ENCODE data around the gene PLPP6.

Gene PLPP6

DNA sequence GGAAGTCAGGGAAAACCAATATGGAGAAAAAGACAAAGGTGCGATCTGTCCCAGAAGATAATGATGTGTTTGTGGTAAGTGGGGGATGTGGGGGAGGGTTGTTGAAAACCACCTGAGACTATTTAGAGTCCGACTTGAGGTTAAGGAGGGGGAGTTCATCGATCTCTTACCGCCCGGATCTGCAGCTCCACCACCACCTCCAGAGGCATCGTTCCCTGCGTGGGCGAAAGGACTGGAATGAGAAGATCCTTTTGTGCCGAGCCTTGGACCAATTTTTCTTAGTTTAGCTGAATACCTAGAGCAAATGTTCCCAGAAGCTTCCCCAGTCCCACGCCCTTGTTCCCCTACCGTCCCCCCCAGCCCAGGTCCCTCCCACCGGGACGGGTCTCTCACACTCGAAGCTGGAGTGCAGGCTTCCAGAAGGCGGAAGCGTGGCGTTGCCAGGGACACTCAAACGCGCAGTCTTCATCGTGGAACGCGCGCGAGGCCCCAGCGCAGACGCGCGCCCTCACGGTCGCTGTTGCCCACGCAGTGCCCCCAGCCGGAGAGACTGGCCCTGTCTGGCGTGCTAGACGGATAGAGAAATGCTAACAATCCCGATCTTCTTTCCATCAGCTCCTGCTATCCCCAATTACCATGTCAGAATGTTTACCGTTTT is 4.1 kb downstream of the PLPP6 start, which contains the start of gene SPATA6L:
TSS of gene SPATA6L (minus strand) at position 439 of the 658 bp plus-strand sequence. CDS start at position 209, 230 bp downstream.
- TF ChIP-seq, protein P1, sequence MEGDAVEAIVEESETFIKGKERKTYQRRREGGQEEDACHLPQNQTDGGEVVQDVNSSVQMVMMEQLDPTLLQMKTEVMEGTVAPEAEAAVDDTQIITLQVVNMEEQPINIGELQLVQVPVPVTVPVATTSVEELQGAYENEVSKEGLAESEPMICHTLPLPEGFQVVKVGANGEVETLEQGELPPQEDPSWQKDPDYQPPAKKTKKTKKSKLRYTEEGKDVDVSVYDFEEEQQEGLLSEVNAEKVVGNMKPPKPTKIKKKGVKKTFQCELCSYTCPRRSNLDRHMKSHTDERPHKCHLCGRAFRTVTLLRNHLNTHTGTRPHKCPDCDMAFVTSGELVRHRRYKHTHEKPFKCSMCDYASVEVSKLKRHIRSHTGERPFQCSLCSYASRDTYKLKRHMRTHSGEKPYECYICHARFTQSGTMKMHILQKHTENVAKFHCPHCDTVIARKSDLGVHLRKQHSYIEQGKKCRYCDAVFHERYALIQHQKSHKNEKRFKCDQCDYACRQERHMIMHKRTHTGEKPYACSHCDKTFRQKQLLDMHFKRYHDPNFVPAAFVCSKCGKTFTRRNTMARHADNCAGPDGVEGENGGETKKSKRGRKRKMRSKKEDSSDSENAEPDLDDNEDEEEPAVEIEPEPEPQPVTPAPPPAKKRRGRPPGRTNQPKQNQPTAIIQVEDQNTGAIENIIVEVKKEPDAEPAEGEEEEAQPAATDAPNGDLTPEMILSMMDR (IDR thresholded peaks at IDR 0.05; ENCODE audit: borderline replicate concordance, control extremely low read depth, extremely low read depth, insufficient read depth, missing control alignments): no peak
- DNase-seq (ENCODE audit: low spot score): peak; percentile 62
- in situ Hi-C loops (cut with MboI; ENCODE audit: low sequenced_read_pairs, unreplicated experiment): no loop called here

DNA sequence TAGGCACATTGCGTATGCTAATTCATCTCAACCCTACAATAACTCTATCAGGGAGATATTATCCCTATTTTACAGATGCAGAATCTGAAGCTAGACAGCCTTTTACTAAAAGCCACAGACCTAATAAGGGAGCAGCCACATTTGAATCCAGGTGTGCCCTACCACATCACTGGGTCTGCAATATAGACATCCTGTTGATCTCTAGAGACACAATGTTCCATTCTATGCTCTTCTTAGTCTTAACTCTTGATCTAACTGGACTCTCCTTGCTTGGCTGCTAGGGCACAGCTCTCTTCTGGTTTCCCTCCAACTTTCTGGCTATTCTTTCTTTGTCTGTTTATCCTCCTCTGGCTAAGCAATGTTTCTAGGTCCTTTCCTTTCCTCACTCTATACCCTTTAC is 5.6 kb downstream of the PLPP6 start:
- in situ Hi-C loops (cut with MboI; ENCODE audit: low sequenced_read_pairs, unreplicated experiment): no loop called here
- no peak for DNase-seq (ENCODE audit: low spot score)
- TF ChIP-seq, protein P1 (IDR thresholded peaks at IDR 0.05; ENCODE audit: borderline replicate concordance, control extremely low read depth, extremely low read depth, insufficient read depth, missing control alignments): no peak

DNA sequence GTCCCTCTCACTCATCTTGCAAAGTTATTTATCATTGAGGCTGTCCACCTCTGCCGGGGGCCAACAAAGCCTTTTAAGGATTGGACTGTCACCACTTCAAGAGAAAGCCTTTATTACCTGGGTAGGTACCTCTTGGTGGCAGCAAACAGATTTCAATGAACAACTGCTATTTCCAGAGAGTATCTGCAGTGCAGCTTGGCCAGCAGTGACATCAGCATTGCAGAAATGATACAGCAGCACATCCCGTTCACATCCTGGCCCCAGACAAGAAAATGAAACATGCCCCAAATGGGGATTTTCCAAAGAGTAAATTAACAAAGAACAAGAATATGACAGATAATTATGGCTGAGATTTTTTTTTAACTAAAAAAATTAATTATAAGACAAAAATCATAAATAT is 6.5 kb downstream of the PLPP6 start:
- TF ChIP-seq, protein P1 (IDR thresholded peaks at IDR 0.05; ENCODE audit: borderline replicate concordance, control extremely low read depth, extremely low read depth, insufficient read depth, missing control alignments): no peak
- DNase-seq (ENCODE audit: low spot score): no peak
- in situ Hi-C loops (cut with MboI; ENCODE audit: low sequenced_read_pairs, unreplicated experiment): no loop called here

DNA sequence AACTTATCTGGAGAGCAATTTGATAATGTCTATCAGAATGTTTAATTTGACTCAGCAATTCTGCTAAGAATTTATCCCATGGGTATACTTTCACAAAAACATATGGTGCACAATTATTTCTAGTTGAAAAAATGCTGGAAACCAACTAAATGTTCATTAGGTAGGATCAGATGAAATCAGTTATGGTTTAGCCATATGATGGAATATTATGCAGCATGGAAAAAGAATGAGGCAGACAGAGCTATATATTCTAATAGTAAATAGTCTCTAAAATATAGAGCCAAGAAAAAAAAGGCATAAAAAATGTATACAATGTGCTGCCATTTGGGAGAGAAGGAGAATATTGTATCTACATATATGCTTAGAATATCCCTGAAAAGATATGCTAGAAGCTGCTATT is 7.8 kb downstream of the PLPP6 start:
- TF ChIP-seq, protein P1 (IDR thresholded peaks at IDR 0.05; ENCODE audit: borderline replicate concordance, control extremely low read depth, extremely low read depth, insufficient read depth, missing control alignments): no peak
- no peak for DNase-seq (ENCODE audit: low spot score)
- in situ Hi-C loops (cut with MboI; ENCODE audit: low sequenced_read_pairs, unreplicated experiment): no loop called here

DNA sequence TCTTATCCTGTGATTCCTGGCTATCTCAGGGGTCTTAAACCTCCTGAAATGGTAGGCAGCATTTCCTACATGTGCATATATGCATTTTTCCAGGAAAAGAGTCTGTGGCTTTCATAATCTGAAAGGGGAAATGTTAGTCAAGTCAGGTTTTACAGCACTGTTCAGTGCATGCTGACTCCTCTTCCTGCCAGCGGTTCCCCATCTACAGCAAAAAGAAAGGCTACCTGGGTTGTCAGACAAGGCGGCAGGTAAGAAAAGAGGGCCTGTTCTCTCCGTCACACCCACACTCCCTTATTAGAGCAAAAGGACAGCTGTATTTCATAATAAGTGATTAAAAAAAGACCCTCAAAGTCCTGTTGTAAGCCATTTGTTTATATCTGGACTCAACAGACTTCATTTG is 8.5 kb downstream of the PLPP6 start:
- DNase-seq (ENCODE audit: low spot score): no peak
- TF ChIP-seq, protein P1 (IDR thresholded peaks at IDR 0.05; ENCODE audit: borderline replicate concordance, control extremely low read depth, extremely low read depth, insufficient read depth, missing control alignments): no peak
- in situ Hi-C loops (cut with MboI; ENCODE audit: low sequenced_read_pairs, unreplicated experiment): no loop called here

DNA sequence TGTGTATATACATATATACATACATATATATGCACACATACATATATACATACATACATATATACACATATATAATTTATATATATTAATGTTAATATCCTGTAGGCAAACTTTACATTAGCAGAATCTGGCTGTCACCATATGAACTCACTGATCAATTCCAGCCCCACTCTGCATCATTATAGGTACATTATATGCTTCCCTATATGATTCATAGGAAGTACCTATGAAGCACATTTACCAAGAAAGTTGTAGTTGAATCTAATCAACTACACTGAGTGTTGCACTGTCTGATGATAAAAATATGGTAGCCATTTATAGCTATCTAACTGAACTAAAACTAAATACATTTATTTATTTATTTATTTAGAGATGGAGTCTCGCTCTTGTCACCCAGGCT is 9.6 kb downstream of the PLPP6 start:
- in situ Hi-C loops (cut with MboI; ENCODE audit: low sequenced_read_pairs, unreplicated experiment): no loop called here
- DNase-seq (ENCODE audit: low spot score): no peak
- TF ChIP-seq, protein P1 (IDR thresholded peaks at IDR 0.05; ENCODE audit: borderline replicate concordance, control extremely low read depth, extremely low read depth, insufficient read depth, missing control alignments): no peak

Data from GM13976 (cell line).